Measurements from ENCODE around the gene RGP1.

The RGP1 gene

DNA sequence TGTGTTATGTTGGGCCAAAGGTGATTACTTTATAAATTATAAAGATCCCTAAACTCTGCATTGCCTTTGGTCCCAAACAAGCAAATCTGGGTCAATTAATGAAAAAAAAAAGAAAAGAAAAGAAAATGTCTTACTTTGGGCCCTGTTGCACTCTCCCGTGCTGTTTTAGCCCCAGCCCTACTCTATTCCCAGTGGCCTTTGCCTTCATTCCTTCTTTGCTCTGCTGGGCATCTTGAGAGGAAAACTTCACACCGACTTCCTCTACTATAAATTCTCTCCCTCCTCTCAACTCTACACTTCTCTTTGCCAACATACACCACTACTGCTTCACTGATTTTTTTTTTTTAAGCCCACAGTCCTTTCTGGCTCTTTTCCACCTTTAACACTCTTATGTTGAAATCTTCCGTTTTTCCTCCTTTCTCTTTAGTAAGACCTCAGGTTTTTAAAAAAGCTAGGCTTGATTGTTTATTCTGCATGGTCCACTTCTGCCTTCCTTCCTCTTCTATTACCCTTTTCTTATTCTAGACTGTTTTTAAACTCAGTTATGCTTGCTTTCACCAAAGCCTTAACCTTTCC, 9.5 kb downstream of the RGP1 start:
- Histone ChIP-seq H3K36me3 (ENCODE audit: control insufficient read depth in 1 of 2, insufficient read depth in 2 of 2, low read length in 2 of 2) (peaks cover 7 to 8% of the 10 kb centered on the region in 2 donors), H3K27me3 (ENCODE audit: low read depth, low read length) (no peaks in the 10 kb centered on the region), H3K9me3 (ENCODE audit: control insufficient read depth in 1 of 2, low read length in 2 of 2) (no peaks in the 10 kb centered on the region), H3K4me1 (ENCODE audit: control insufficient read depth in 1 of 2, insufficient read depth in 2 of 2, low read length in 2 of 2) (peaks cover 5 to 13% of the 10 kb centered on the region in 2 donors), H3K27ac (ENCODE audit: low read length) (peak overlapping the region; percentile 91), H3K4me3 (ENCODE audit: low read depth in 1 of 2, low read length in 2 of 2) (no peak overlapping the region)

GRCh38 chr9:35759795-35760194, 10.7 kb downstream of the RGP1 start:
- Histone ChIP-seq H3K4me3 (ENCODE audit: low read depth in 1 of 2, low read length in 2 of 2) (no peak overlapping the region), H3K27ac (ENCODE audit: low read length) (no peak overlapping the region), H3K4me1 (ENCODE audit: control insufficient read depth in 1 of 2, insufficient read depth in 2 of 2, low read length in 2 of 2) (peaks cover 5 to 13% of the 10 kb centered on the region in 2 donors), H3K36me3 (ENCODE audit: control insufficient read depth in 1 of 2, insufficient read depth in 2 of 2, low read length in 2 of 2) (no peaks in the 10 kb centered on the region), H3K9me3 (ENCODE audit: control insufficient read depth in 1 of 2, low read length in 2 of 2) (no peaks in the 10 kb centered on the region), H3K27me3 (ENCODE audit: low read depth, low read length) (no peaks in the 10 kb centered on the region)

GRCh38 chr9:35760651-35761050, 11.6 kb downstream of the RGP1 start:
- no peak overlapping the region for H3K4me3 ChIP-seq (ENCODE audit: low read depth in 1 of 2, low read length in 2 of 2)
- peaks cover 5 to 13% of the 10 kb centered on the region in 2 donors for H3K4me1 ChIP-seq (ENCODE audit: control insufficient read depth in 1 of 2, insufficient read depth in 2 of 2, low read length in 2 of 2)
- no peaks in the 10 kb centered on the region for H3K36me3 ChIP-seq (ENCODE audit: control insufficient read depth in 1 of 2, insufficient read depth in 2 of 2, low read length in 2 of 2)
- no peaks in the 10 kb centered on the region for H3K27me3 ChIP-seq (ENCODE audit: low read depth, low read length)
- H3K9me3 ChIP-seq (ENCODE audit: control insufficient read depth in 1 of 2, low read length in 2 of 2), result no peaks in the 10 kb centered on the region
- H3K27ac ChIP-seq (ENCODE audit: low read length), result no peak overlapping the region

GRCh38 chr9:35763181-35763580, 14.1 kb downstream of the RGP1 start:
- Histone ChIP-seq H3K9me3 (ENCODE audit: control insufficient read depth in 1 of 2, low read length in 2 of 2) (no peaks in the 10 kb centered on the region), H3K27me3 (ENCODE audit: low read depth, low read length) (no peaks in the 10 kb centered on the region), H3K27ac (ENCODE audit: low read length) (no peak overlapping the region), H3K36me3 (ENCODE audit: control insufficient read depth in 1 of 2, insufficient read depth in 2 of 2, low read length in 2 of 2) (no peaks in the 10 kb centered on the region), H3K4me1 (ENCODE audit: control insufficient read depth in 1 of 2, insufficient read depth in 2 of 2, low read length in 2 of 2) (peaks cover 0 to 2% of the 10 kb centered on the region in 2 donors), H3K4me3 (ENCODE audit: low read depth in 1 of 2, low read length in 2 of 2) (no peak overlapping the region)

DNA sequence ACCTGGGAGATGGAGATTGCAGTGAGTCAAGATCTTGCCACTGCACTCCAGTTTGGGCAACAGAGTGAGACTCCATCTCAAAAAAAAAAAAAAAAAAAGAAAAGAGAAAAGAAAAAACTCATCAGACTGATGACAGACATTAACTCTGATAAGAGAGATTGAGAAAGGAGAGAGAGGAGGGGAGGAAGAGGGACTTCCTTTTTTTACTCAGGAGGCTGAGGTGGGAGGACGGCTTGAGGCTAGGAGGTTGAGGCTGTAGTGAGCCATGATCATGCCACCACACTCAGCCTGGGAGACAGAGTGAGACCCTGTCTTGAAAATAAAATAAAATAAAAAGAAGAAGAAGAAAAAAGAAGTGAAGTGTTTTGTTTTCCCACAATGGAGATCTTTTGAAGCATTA, 14.7 kb downstream of the RGP1 start:
- Histone ChIP-seq H3K27me3 (ENCODE audit: low read depth, low read length) (no peaks in the 10 kb centered on the region), H3K36me3 (ENCODE audit: control insufficient read depth in 1 of 2, insufficient read depth in 2 of 2, low read length in 2 of 2) (no peaks in the 10 kb centered on the region), H3K4me1 (ENCODE audit: control insufficient read depth in 1 of 2, insufficient read depth in 2 of 2, low read length in 2 of 2) (no peaks in the 10 kb centered on the region), H3K27ac (ENCODE audit: low read length) (no peak overlapping the region), H3K4me3 (ENCODE audit: low read depth in 1 of 2, low read length in 2 of 2) (no peak overlapping the region), H3K9me3 (ENCODE audit: control insufficient read depth in 1 of 2, low read length in 2 of 2) (no peaks in the 10 kb centered on the region)

DNA sequence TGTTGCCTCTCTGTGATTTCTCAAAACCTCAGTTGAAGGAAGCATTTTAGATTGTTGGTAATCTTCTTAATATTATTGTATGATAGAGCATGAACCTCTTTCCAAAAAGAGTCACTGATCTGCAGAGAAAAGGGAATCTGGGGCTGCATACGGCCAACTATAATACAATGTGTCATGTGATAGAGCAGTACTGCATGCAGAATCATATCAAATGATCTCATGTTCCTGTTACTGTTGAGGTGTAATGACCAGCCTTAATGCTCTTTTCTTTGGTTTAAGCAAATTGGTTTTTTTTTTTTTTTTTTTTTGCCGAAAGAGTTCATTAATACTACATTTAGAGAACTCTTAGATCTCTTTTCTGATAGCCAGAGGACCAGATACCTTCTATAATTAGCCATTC, 17.9 kb downstream of the RGP1 start:
- Histone ChIP-seq H3K36me3 (ENCODE audit: control insufficient read depth in 1 of 2, insufficient read depth in 2 of 2, low read length in 2 of 2) (no peaks in the 10 kb centered on the region), H3K9me3 (ENCODE audit: control insufficient read depth in 1 of 2, low read length in 2 of 2) (no peaks in the 10 kb centered on the region), H3K27me3 (ENCODE audit: low read depth, low read length) (no peaks in the 10 kb centered on the region), H3K4me1 (ENCODE audit: control insufficient read depth in 1 of 2, insufficient read depth in 2 of 2, low read length in 2 of 2) (peaks cover 14 to 19% of the 10 kb centered on the region in 2 donors), H3K27ac (ENCODE audit: low read length) (no peak overlapping the region), H3K4me3 (ENCODE audit: low read depth in 1 of 2, low read length in 2 of 2) (no peak overlapping the region)

DNA sequence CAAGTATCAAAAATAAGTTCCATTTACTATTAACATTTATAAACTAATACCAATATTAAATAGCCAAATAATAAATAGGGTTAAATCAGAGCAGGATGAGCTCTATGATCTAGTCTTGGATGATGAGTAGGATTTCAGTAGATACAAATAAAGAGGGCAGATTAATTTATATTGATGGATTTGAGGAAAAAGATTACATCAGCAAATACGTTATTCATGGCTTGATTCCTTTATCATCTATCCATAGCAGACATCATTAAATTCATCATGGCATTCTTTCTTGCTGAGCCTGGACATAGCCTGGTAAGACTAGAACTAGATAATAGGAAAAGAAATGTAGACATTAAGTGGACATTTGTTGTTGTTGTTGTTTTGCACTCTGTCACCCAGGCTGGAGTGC, 18.4 kb downstream of the RGP1 start:
- H3K36me3 ChIP-seq (ENCODE audit: control insufficient read depth in 1 of 2, insufficient read depth in 2 of 2, low read length in 2 of 2), result no peaks in the 10 kb centered on the region
- H3K4me3 ChIP-seq (ENCODE audit: low read depth in 1 of 2, low read length in 2 of 2), result no peak overlapping the region
- H3K27ac ChIP-seq (ENCODE audit: low read length), result no peak overlapping the region

DNA sequence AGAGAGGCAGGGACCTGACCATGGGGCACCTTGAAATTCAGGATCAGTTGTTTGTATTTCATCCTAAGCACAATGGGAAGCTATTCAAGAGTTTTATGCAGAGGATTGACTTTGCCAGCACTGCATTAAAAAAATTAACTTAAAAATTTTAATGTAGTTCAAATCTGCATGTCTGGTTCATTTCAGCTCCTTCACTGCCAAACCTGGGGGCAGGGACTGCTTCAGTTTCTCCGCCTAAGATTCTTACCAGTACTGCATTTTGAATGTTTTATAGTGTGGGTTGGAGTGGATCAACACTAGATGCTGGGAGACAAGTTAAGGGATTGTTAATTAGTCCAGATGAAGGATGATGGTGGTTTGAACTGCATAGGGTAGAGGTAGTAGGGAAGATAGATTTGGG, 20.7 kb downstream of the RGP1 start:
- Histone ChIP-seq H3K27me3 (ENCODE audit: low read depth, low read length) (no peaks in the 10 kb centered on the region), H3K36me3 (ENCODE audit: control insufficient read depth in 1 of 2, insufficient read depth in 2 of 2, low read length in 2 of 2) (no peaks in the 10 kb centered on the region), H3K27ac (ENCODE audit: low read length) (no peak overlapping the region), H3K9me3 (ENCODE audit: control insufficient read depth in 1 of 2, low read length in 2 of 2) (no peaks in the 10 kb centered on the region), H3K4me3 (ENCODE audit: low read depth in 1 of 2, low read length in 2 of 2) (no peak overlapping the region), H3K4me1 (ENCODE audit: control insufficient read depth in 1 of 2, insufficient read depth in 2 of 2, low read length in 2 of 2) (peaks cover 14 to 20% of the 10 kb centered on the region in 2 donors)

More for the DNA sequence above, 18.4 kb downstream of the RGP1 start:
- no peaks in the 10 kb centered on the region for H3K27me3 ChIP-seq (ENCODE audit: low read depth, low read length)
- no peaks in the 10 kb centered on the region for H3K9me3 ChIP-seq (ENCODE audit: control insufficient read depth in 1 of 2, low read length in 2 of 2)
- H3K4me1 ChIP-seq (ENCODE audit: control insufficient read depth in 1 of 2, insufficient read depth in 2 of 2, low read length in 2 of 2), result peaks cover 14 to 20% of the 10 kb centered on the region in 2 donors

DNA sequence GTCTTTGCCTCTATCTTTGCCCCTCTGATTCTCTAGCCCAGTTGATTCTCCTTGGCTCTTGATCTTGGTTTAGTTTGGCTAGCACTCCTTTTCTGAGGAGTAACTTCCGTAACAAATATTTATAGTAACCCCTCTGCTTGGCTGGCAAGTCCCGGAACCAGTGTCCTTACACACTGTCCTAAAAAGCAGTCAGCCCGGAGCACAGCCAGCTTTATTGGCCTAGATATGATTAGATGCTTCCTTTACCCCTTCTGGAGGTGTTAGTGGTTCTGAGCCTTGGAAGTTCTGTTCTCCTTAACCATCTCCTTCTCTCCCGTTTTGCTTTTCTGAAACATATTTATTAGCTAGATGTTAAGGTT, 22.0 kb downstream of the RGP1 start:
- no peaks in the 10 kb centered on the region for H3K36me3 ChIP-seq (ENCODE audit: control insufficient read depth in 1 of 2, insufficient read depth in 2 of 2, low read length in 2 of 2)
- no peak overlapping the region for H3K4me3 ChIP-seq (ENCODE audit: low read depth in 1 of 2, low read length in 2 of 2)
- peak overlapping the region; percentile 21 for H3K27ac ChIP-seq (ENCODE audit: low read length)
- no peaks in the 10 kb centered on the region for H3K9me3 ChIP-seq (ENCODE audit: control insufficient read depth in 1 of 2, low read length in 2 of 2)
- no peaks in the 10 kb centered on the region for H3K27me3 ChIP-seq (ENCODE audit: low read depth, low read length)
- H3K4me1 ChIP-seq (ENCODE audit: control insufficient read depth in 1 of 2, insufficient read depth in 2 of 2, low read length in 2 of 2), result peaks cover 14 to 20% of the 10 kb centered on the region in 2 donors

- H3K4me1 ChIP-seq (ENCODE audit: control insufficient read depth in 1 of 2, insufficient read depth in 2 of 2, low read length in 2 of 2), result peaks cover 14 to 20% of the 10 kb centered on the region in 2 donors
- no peak overlapping the region for H3K4me3 ChIP-seq (ENCODE audit: low read depth in 1 of 2, low read length in 2 of 2)
- H3K9me3 ChIP-seq (ENCODE audit: control insufficient read depth in 1 of 2, low read length in 2 of 2), result no peaks in the 10 kb centered on the region
- no peaks in the 10 kb centered on the region for H3K36me3 ChIP-seq (ENCODE audit: control insufficient read depth in 1 of 2, insufficient read depth in 2 of 2, low read length in 2 of 2)
- peak overlapping the region; percentile 21 for H3K27ac ChIP-seq (ENCODE audit: low read length)
- no peaks in the 10 kb centered on the region for H3K27me3 ChIP-seq (ENCODE audit: low read depth, low read length)
These were observed 22.4 kb downstream of the RGP1 start for GRCh38 chr9:35771534-35771933.

DNA sequence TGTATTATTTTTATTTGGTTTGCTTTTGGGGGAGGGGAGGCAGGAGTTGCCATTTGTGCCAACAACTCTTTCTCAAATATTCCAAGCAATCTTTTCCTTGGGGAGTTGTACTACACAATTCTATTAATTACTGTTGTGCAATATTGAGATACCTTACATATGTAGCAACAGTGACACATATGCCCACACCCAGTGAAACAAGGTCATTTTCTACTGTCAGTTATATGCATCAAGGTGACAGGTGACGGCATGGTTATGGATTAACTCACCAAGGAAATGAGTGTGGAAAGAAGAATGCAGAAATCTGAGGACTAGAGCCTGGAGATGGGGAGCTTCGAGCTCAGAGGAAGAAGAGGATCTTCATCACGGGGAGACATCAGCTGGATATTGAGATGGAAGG, 22.9 kb downstream of the RGP1 start:
- no peak overlapping the region for H3K27ac ChIP-seq (ENCODE audit: low read length)
- peaks cover 14 to 20% of the 10 kb centered on the region in 2 donors for H3K4me1 ChIP-seq (ENCODE audit: control insufficient read depth in 1 of 2, insufficient read depth in 2 of 2, low read length in 2 of 2)

DNA sequence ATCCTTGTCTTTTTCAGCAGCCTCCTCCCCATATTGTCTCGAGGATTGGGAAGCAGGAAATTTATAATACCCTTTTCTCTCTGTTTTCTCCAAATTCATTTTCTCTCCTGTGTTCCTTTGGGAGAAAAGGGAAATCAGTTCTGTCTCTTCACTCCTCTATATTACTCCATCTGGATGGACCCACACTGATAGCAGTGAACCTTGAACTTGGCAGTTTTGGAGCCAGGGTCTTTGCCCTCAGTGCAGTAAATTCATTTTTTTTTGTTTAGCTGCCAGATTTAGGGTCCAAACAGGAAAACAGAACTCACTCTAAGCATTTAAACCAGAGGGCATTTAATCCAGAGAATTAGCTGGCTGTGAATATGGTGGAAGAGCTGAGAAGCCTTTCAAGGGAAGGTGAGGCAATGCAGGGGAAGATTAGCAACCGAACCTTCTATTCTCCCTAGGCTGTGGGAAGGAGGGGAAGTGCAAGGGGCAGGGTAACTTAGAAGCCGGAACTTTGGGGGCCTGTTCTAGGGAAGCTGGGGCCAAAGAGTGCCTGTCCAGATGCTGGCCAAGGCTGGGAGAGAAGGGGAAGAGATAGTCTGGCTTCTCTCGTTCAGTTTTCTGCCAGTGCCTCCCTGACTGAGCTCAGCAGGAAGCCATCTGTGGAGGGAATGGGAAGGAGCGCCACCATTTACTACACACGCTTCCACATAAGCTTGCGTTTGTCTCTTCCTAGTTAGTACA, 26.0 kb downstream of the RGP1 start:
- Histone ChIP-seq H3K27ac (ENCODE audit: low read length) (no peak overlapping the region), H3K36me3 (ENCODE audit: control insufficient read depth in 1 of 2, insufficient read depth in 2 of 2, low read length in 2 of 2) (no peaks in the 10 kb centered on the region), H3K9me3 (ENCODE audit: control insufficient read depth in 1 of 2, low read length in 2 of 2) (no peaks in the 10 kb centered on the region), H3K27me3 (ENCODE audit: low read depth, low read length) (no peaks in the 10 kb centered on the region), H3K4me1 (ENCODE audit: control insufficient read depth in 1 of 2, insufficient read depth in 2 of 2, low read length in 2 of 2) (peaks cover 14 to 20% of the 10 kb centered on the region in 2 donors), H3K4me3 (ENCODE audit: low read depth in 1 of 2, low read length in 2 of 2) (no peak overlapping the region)

More for the DNA sequence above, 22.9 kb downstream of the RGP1 start:
- no peaks in the 10 kb centered on the region for H3K9me3 ChIP-seq (ENCODE audit: control insufficient read depth in 1 of 2, low read length in 2 of 2)
- no peaks in the 10 kb centered on the region for H3K27me3 ChIP-seq (ENCODE audit: low read depth, low read length)
- H3K36me3 ChIP-seq (ENCODE audit: control insufficient read depth in 1 of 2, insufficient read depth in 2 of 2, low read length in 2 of 2), result no peaks in the 10 kb centered on the region
- no peak overlapping the region for H3K4me3 ChIP-seq (ENCODE audit: low read depth in 1 of 2, low read length in 2 of 2)
